K562 (cell line): ENCODE measurements around the gene KCTD21. TPM values are rescaled to one million over a fixed set of nuclear protein-coding genes. Genes with fewer than 3 reads are reported as not detected.
A peak's percentile ranks its signal among the peaks of the same experiment; 100 is the strongest.

Source experiments
- CBX5 ChIP-seq: IDR thresholded peaks from 2 replicates; pipeline ENCODE4 v1.6.1; 2014; ENCODE audit warnings: low read depth, borderline replicate concordance
- EGR1 ChIP-seq: fragments of 450-650 bp; conservative IDR thresholded peaks from 2 replicates; pipeline ENCODE4 v1.6.1; 2017; ENCODE audit warnings: mild to moderate bottlenecking
- EP300 ChIP-seq: IDR thresholded peaks from 2 replicates; pipeline ENCODE4 v1.6.1; 2012; ENCODE audit warnings: low read length, improper control_type of control experiment
- MBD1 ChIP-seq: fragments of 250-450 bp; sonication (Bioruptor Pico); IDR thresholded peaks from 2 replicates; pipeline ENCODE4 v1.8.0; 2022; ENCODE audit warnings: inconsistent platforms
- PKNOX1 ChIP-seq: fragments of 450-650 bp; IDR thresholded peaks from 2 replicates; pipeline ENCODE4 v1.6.1; 2016
- SMARCE1 ChIP-seq: fragments of 450-650 bp; IDR thresholded peaks from 2 replicates; pipeline ENCODE4 v1.7.1; 2016; ENCODE audit warnings: mild to moderate bottlenecking
- polyA plus RNA-seq, 8 experiments: library from polyadenylated mRNA; depleted of rRNA in 4 of 8; stranded (reverse) in 5 of 8; unstranded in 3 of 8; fragments of >200 nt; fragmentation: Nextera tagmentation in 2 of 8; fragmentation: Illumina TruSeq in 1 of 8; extraction: Ambion mirVana in 2 of 8; extraction: Trizol in 1 of 8; gene quantifications; 2 replicates each; pipeline versions ENCODE4 v1.2.1 to v1.2.3, GENCODE V29; 2011 to 2014; ENCODE audit warnings: inconsistent platforms in 1 of 8, missing spikeins in 1 of 8
- total RNA-seq, 7 experiments: library from RNA; depleted of rRNA in 6 of 7; stranded (reverse); fragments of >200 nt in 6 of 7; fragmentation: Illumina TruSeq in 2 of 7; extraction: Trizol in 2 of 7; gene quantifications; 2 replicates each; pipeline versions ENCODE4 v1.2.1 to v1.2.3, GENCODE V29; 2011 to 2021; ENCODE audit warnings: low replicate concordance in 1 of 7
- TF ChIP-seq, protein P1 (sequence below): sonication (generic); formaldehyde crosslinking; IDR thresholded peaks from 2 replicates; pipeline ENCODE4 v1.8.0; 2022; ENCODE audit warnings: missing genetic modification reagents, mild to moderate bottlenecking, borderline replicate concordance

Gene KCTD21
- total and polyA plus RNA-seq, 9 of the 15 experiments (the other 6 are each of a cell fraction or from before 2014, with no cell fraction given) = 0.34 to 5.4 (median 1.9) TPM

DNA sequence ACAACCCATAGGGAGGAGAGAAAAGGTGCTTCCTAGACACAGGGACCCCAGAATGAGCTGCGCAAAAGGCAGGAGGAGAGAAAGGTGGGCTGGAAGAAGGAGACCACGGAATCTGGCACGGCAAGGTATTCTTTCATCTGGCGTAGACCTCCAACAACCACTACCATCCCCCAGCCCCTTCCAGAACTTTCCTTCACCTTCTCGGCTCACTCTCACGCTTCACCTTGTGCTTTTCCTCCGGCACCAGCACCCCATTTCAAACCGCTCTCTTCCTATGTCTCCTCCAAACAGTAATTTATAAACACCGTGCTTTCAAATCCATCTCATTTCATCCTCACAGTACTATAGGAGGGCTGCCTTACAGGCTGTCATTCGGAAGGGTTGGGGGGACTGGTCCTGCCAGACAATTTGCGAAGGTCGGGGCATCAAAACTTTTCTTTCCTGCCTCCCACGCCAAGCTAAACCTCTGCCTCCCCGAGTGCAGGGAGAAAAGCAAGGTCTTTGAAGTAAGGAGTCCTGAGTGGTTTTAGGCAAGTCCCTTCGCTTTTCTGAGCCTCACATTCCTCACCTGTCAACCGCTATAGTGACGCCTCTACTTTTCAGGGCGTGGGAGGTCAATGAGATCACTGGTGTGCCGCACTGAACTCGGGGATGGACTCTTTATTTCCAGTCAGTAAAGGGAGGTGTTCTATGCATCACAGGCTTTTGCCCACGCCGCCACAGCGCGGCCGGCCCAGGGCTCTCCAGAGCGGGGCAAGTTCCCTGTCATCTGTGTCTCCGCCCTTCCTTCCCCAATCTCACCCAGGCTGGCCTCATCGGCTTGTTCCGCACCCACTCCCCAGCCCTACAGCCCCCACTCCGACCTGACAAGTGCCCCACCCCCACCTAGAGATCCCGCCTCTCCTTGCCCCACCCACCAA is 800 bp downstream of the KCTD21 start (continued):
- TF ChIP-seq, protein P1, sequence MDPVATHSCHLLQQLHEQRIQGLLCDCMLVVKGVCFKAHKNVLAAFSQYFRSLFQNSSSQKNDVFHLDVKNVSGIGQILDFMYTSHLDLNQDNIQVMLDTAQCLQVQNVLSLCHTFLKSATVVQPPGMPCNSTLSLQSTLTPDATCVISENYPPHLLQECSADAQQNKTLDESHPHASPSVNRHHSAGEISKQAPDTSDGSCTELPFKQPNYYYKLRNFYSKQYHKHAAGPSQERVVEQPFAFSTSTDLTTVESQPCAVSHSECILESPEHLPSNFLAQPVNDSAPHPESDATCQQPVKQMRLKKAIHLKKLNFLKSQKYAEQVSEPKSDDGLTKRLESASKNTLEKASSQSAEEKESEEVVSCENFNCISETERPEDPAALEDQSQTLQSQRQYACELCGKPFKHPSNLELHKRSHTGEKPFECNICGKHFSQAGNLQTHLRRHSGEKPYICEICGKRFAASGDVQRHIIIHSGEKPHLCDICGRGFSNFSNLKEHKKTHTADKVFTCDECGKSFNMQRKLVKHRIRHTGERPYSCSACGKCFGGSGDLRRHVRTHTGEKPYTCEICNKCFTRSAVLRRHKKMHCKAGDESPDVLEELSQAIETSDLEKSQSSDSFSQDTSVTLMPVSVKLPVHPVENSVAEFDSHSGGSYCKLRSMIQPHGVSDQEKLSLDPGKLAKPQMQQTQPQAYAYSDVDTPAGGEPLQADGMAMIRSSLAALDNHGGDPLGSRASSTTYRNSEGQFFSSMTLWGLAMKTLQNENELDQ (CRISPR knock-in tag) = no peak
- TF ChIP-seq EGR1 (peak; percentile 59), EP300 (0 out of 2 replicates have a peak, but pooled peaks have one; percentile 1), SMARCE1 (peak; percentile 39; the same call in 1 of the 2 replicates), CBX5 (0 out of 2 replicates have a peak, but pooled peaks have one; percentile 25), MBD1 (0 out of 2 replicates have a peak, but pooled peaks have one; percentile 10), PKNOX1 (peak; percentile 30)
- TF ChIP-seq, all 486 proteins: peak for 17
